ELR (cell line): Measurements from ENCODE around the gene ANLN.
A peak's percentile ranks its signal among the peaks of the same experiment; 100 is the strongest.
"Not testable (repeated sequence)": the region's sequence is repeated elsewhere in the genome, so short reads cannot be mapped to it uniquely, and the experiment has no call there.

Experiments used
- DNase-seq: peaks from one replicate; pipeline ENCODE4 v3.0.0-alpha.2; 2015; ENCODE audit warnings: low read depth

Gene ANLN

GRCh38 chr7:36466001-36466400, 76.3 kb downstream of the ANLN start:
- DNase-seq: not testable (repeated sequence)

GRCh38 chr7:36468370-36469101, 78.9 kb downstream of the ANLN start:
- DNase-seq: no peak

GRCh38 chr7:36469236-36469635, 79.6 kb downstream of the ANLN start:
- DNase-seq: no peak

- DNase-seq: no peak
Observed at GRCh38 chr7:36472141-36472729, 82.6 kb downstream of the ANLN start.

- DNase-seq: peak; percentile 72
Observed at GRCh38 chr7:36473454-36474282, 84.0 kb downstream of the ANLN start.

- DNase-seq: peak; percentile 77
Observed at GRCh38 chr7:36474283-36475010, 84.8 kb downstream of the ANLN start.

DNA sequence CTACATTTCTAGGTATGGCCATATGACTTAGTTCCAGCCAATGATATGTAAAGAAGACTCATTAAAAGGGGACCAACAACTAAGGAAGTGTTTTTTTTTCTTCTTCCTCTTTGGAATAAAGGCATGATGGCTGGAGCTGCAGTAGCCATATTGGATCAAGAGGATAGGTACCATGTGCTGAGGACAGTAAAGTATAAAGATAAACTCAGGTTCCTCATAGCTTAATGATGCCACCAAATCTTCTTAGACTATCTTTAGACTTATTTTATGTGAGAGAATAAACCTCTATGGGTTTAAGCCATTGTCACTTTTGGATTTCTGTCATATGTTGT, 85.3 kb downstream of the ANLN start:
- DNase-seq: no peak

GRCh38 chr7:36475381-36475780, 85.7 kb downstream of the ANLN start:
- DNase-seq: no peak

GRCh38 chr7:36478745-36479144, 89.1 kb downstream of the ANLN start:
- no peak for DNase-seq

DNA sequence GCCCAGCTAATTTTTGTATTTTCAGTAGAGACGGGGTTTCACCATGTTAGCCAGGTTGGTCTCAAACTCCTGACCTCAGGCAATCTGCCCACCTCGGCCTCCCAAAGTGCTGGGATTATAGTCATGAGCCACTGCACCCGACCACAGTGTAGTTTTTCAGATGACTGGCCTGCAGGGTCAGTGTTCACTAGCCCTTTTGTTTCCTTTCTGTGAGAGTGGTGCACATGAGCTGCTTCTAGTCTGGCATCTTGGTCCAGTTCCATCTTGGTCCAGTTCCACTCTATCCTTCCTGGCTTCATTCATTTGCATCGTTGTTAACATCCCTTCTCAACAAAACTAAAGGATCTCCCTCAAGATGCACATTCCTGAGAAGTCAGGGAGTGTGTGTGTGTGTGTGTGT, 94.2 kb downstream of the ANLN start:
- not testable (repeated sequence) for DNase-seq

GRCh38 chr7:36484265-36484664, 94.6 kb downstream of the ANLN start:
- DNase-seq: no peak

- DNase-seq: no peak
Observed at GRCh38 chr7:36486336-36486735, 96.7 kb downstream of the ANLN start.

GRCh38 chr7:36487756-36488336, 98.2 kb downstream of the ANLN start:
- DNase-seq: peak; percentile 75

DNA sequence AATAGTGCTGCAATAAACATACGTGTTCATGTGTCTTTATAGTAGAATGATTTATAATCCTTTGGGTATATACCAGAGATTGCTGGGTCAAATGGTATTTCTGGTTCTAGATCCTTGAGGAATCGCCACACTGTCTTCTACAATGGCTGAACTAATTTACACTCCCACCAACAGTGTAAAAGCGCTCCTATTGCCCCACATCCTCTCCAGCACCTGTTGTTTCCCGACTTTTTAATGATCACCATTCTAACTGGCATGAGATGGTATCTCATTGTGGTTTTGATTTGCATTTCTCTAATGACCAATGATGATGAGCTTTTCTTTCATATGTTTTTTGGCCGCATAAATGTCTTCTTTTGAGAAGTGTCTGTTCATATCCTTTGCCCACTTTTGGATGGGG, 99.0 kb downstream of the ANLN start:
- not testable (repeated sequence) for DNase-seq

DNA sequence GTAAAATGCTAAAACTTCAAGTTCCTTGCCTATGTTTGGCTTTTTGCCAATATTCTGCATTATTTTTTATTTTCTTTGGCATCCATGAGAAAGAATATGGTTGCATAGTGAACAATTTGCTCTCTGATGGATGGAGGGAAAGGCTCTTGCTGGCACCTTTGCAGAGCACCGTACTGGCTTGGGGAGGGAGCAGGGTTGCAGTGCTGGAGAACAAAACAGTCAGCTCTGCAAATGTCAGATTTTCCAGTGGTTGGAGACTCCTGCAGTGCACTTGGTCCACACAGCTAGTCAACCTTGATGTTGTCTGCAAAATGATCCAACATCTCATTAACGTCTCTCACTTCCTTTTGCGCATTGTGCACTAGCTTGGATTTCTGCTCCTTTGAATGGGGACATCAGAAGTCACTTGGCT, 100.8 kb downstream of the ANLN start:
- no peak for DNase-seq

DNA sequence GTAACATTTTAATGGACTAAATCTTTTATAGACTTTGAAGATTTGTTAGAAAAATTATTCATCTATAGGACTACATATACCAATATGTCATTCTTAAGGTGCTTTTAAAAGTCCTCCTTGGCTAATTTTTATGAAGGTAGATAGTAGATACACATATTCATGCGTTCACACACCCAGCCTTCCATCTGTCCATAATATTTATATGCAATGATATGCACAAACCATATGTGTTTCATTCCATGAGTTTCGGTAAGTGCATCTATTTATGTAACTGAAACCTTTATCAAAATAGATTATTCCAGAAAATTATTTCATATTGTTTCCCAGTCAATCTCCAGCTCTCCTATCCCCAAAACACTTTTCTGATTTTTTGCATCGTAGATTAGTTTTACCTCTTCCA, 101.7 kb downstream of the ANLN start:
- DNase-seq: no peak

DNA sequence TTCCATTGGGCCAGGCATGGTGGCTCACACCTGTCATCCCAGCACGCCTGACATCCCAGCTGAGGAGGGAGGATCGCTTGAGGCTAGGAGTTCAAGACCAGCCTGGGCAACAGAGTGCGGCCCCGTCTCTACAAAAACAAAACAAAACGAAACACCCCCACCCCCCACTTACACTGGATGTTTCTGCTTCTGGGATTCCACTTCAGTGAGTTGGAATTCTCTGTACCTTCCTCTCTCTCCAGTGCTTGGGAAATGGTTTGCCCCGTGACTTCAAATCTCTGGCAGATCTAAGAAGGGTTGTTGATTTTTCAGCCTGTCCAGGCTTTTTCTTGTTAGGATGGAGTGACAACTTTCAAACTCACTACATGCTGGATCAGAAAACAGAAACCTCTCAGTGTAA, 106.9 kb downstream of the ANLN start:
- no peak for DNase-seq

GRCh38 chr7:36497176-36497575, 107.5 kb downstream of the ANLN start:
- DNase-seq: peak; percentile 4

GRCh38 chr7:36497775-36498174, 108.1 kb downstream of the ANLN start:
- DNase-seq: no peak
